Measurements from ENCODE around the gene ARSB.

The ARSB gene

GRCh38 chr5:78956901-78957300 is 28.2 kb downstream of the ARSB start:
- H3K27me3 ChIP-seq (ENCODE audit: insufficient read depth, poor library complexity, severe bottlenecking) = no peaks in the 10 kb centered on the region
- H3K4me3 ChIP-seq (replicated peaks; ENCODE audit: insufficient read depth, low read length) = no peak overlapping the region
- no peak for DNase-seq (ENCODE audit: low read depth in 1 of 2, low spot score in 1 of 2)
- no peak overlapping the region for H3K27ac ChIP-seq (replicated peaks)
- TF ChIP-seq POLR2AphosphoS5 (IDR thresholded peaks at IDR 0.05; ENCODE audit: low read depth) (no peak), SPI1 (IDR thresholded peaks at IDR 0.05; ENCODE audit: borderline replicate concordance, low read depth) (no peak), GABPA (IDR thresholded peaks at IDR 0.05; ENCODE audit: low read depth) (no peak)
- TF ChIP-seq, protein P1, sequence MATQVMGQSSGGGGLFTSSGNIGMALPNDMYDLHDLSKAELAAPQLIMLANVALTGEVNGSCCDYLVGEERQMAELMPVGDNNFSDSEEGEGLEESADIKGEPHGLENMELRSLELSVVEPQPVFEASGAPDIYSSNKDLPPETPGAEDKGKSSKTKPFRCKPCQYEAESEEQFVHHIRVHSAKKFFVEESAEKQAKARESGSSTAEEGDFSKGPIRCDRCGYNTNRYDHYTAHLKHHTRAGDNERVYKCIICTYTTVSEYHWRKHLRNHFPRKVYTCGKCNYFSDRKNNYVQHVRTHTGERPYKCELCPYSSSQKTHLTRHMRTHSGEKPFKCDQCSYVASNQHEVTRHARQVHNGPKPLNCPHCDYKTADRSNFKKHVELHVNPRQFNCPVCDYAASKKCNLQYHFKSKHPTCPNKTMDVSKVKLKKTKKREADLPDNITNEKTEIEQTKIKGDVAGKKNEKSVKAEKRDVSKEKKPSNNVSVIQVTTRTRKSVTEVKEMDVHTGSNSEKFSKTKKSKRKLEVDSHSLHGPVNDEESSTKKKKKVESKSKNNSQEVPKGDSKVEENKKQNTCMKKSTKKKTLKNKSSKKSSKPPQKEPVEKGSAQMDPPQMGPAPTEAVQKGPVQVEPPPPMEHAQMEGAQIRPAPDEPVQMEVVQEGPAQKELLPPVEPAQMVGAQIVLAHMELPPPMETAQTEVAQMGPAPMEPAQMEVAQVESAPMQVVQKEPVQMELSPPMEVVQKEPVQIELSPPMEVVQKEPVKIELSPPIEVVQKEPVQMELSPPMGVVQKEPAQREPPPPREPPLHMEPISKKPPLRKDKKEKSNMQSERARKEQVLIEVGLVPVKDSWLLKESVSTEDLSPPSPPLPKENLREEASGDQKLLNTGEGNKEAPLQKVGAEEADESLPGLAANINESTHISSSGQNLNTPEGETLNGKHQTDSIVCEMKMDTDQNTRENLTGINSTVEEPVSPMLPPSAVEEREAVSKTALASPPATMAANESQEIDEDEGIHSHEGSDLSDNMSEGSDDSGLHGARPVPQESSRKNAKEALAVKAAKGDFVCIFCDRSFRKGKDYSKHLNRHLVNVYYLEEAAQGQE (IDR thresholded peaks at IDR 0.05; ENCODE audit: insufficient replicate concordance, low read depth) = no peak
- TF ChIP-seq, protein P2, sequence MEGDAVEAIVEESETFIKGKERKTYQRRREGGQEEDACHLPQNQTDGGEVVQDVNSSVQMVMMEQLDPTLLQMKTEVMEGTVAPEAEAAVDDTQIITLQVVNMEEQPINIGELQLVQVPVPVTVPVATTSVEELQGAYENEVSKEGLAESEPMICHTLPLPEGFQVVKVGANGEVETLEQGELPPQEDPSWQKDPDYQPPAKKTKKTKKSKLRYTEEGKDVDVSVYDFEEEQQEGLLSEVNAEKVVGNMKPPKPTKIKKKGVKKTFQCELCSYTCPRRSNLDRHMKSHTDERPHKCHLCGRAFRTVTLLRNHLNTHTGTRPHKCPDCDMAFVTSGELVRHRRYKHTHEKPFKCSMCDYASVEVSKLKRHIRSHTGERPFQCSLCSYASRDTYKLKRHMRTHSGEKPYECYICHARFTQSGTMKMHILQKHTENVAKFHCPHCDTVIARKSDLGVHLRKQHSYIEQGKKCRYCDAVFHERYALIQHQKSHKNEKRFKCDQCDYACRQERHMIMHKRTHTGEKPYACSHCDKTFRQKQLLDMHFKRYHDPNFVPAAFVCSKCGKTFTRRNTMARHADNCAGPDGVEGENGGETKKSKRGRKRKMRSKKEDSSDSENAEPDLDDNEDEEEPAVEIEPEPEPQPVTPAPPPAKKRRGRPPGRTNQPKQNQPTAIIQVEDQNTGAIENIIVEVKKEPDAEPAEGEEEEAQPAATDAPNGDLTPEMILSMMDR (IDR thresholded peaks at IDR 0.05; ENCODE audit: insufficient read depth, low read length) = no peak

DNA sequence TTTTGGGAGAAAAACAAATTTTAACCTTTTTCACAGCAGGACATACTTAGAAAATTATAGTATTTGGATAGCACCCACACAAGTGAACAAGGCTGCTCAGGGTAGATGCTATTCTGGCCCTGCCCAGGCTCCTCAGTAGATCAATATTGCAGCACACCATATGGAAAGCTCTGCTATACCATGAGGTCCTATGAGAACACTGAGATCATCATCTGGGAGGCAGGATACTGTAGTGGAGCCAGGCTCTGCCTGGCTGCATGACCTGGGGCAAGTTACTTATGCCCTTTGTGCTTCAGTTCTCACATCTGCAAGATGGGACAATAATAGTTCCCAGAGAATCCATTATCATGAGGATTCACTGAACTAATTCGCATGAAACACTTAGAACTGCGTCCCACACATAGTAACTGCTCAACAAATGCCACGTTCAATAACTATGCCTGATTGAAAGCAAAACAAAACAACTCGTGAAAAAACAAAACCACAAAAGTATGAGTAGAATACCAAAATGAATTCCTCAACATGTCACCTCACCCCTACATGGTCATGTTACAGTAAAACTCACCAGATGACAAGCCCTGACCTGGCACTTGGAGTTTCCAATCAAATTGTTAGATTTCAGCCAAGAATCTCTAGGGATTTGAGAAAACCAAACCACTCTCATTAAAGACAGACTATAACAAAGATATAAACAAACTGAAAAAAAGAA is 31.9 kb downstream of the ARSB start:
- Histone ChIP-seq H3K27ac (replicated peaks) (no peak overlapping the region), H3K27me3 (ENCODE audit: insufficient read depth, poor library complexity, severe bottlenecking) (no peaks in the 10 kb centered on the region), H3K4me3 (replicated peaks; ENCODE audit: insufficient read depth, low read length) (no peak overlapping the region)
- TF ChIP-seq SPI1 (IDR thresholded peaks at IDR 0.05; ENCODE audit: borderline replicate concordance, low read depth) (no peak), POLR2AphosphoS5 (IDR thresholded peaks at IDR 0.05; ENCODE audit: low read depth) (no peak), GABPA (IDR thresholded peaks at IDR 0.05; ENCODE audit: low read depth) (no peak)
- TF ChIP-seq, protein P2 (IDR thresholded peaks at IDR 0.05; ENCODE audit: insufficient read depth, low read length) = no peak
- TF ChIP-seq, protein P1 (IDR thresholded peaks at IDR 0.05; ENCODE audit: insufficient replicate concordance, low read depth) = no peak
- no peak for DNase-seq (ENCODE audit: low read depth in 1 of 2, low spot score in 1 of 2)

GRCh38 chr5:78930721-78931120 is 54.4 kb downstream of the ARSB start:
- no peak overlapping the region for H3K27ac ChIP-seq (replicated peaks)
- no peak overlapping the region for H3K4me3 ChIP-seq (replicated peaks; ENCODE audit: insufficient read depth, low read length)
- TF ChIP-seq POLR2AphosphoS5 (IDR thresholded peaks at IDR 0.05; ENCODE audit: low read depth) = no peak
- TF ChIP-seq, protein P1 (IDR thresholded peaks at IDR 0.05; ENCODE audit: insufficient replicate concordance, low read depth) = no peak
- TF ChIP-seq GABPA (IDR thresholded peaks at IDR 0.05; ENCODE audit: low read depth) = no peak
- no peak for TF ChIP-seq SPI1 (IDR thresholded peaks at IDR 0.05; ENCODE audit: borderline replicate concordance, low read depth)
- TF ChIP-seq, protein P2 (IDR thresholded peaks at IDR 0.05; ENCODE audit: insufficient read depth, low read length) = no peak
- no peak for DNase-seq (ENCODE audit: low read depth in 1 of 2, low spot score in 1 of 2)
- no peaks in the 10 kb centered on the region for H3K27me3 ChIP-seq (ENCODE audit: insufficient read depth, poor library complexity, severe bottlenecking)
